A549 (cell line): ENCODE measurements around the gene GRK2. TPM values are rescaled to one million over a fixed set of nuclear protein-coding genes. Genes with fewer than 3 reads are reported as not detected.

Experiments used
- ATAC-seq, 2 experiments: fragments of 200-7000 bp in 1 of 2; fragments of >200 bp in 1 of 2; cut with Nextera tagmentation in 1 of 2; cut with Tn5 transposase in 1 of 2; 3 replicates each; pipeline versions ENCODE4 v1.8.0 to v1.9.1; 2018 to 2020; ENCODE audit warnings: mild to moderate bottlenecking in 1 of 2, moderate library complexity in 1 of 2
- CTCF ChIA-PET: fragments of 300-600 bp; sonication (Branson Sonifier 250); formaldehyde crosslinking; extraction: SDS; loops from one replicate; lab custom pipeline; 2021; ENCODE audit warnings: antibody characterized with exemption, inconsistent platforms; lab: Yijun Ruan, JAX
- POLR2A ChIA-PET: fragments of 350-600 bp; formaldehyde crosslinking; extraction: SDS; loops from one replicate; lab custom pipeline; 2021; ENCODE audit warnings: antibody characterized with exemption, inconsistent platforms; lab: Yijun Ruan, JAX
- DNase-seq, 2 experiments: peaks; one replicate each; pipeline versions ENCODE4 v3.0.0 to v3.0.0-alpha.2; 2011 to 2016; ENCODE audit warnings: low read depth in 1 of 2, low spot score in 1 of 2
- FAIRE-seq: peaks from 2 replicates; lab custom pipeline; 2011; peaks lifted over from hg19 to GRCh38; lab: Jason Lieb, UNC
- H3K27ac ChIP-seq, 2 experiments: fragments of >200 bp; sonication (Bioruptor Twin); formaldehyde crosslinking; 3 replicates each; pipeline ENCODE4 v1.5.1; 2016 to 2017
- H3K4me1 ChIP-seq: fragments of >200 bp; sonication (Bioruptor Twin); formaldehyde crosslinking; 3 replicates; pipeline ENCODE4 v1.6.1; 2016
- H3K4me2 ChIP-seq: fragments of >200 bp; sonication (Bioruptor Twin); formaldehyde crosslinking; 3 replicates; pipeline ENCODE4 v1.6.1; 2016
- H3K4me3 ChIP-seq: fragments of >200 bp; sonication (Bioruptor Twin); formaldehyde crosslinking; 3 replicates; pipeline ENCODE4 v1.5.1; 2016
- H3K9me3 ChIP-seq: fragments of >200 bp; sonication (Bioruptor Twin); formaldehyde crosslinking; 3 replicates; pipeline ENCODE4 v1.6.1; 2016
- BCL3 ChIP-seq: fragments of >200 bp; sonication (Bioruptor Twin); formaldehyde crosslinking; IDR thresholded peaks from 3 replicates; pipeline ENCODE4 v1.6.1; 2016
- BHLHE40 ChIP-seq: IDR thresholded peaks from 2 replicates; pipeline ENCODE4 v1.6.1; 2012; ENCODE audit warnings: low read depth, low read length, inconsistent platforms
- CBX8 ChIP-seq: fragments of 200-600 bp; sonication (generic); IDR thresholded peaks from 2 replicates; pipeline ENCODE4 v1.6.1; 2016
- CEBPB ChIP-seq, 2 experiments: fragments of >200 bp in 1 of 2; sonication (Bioruptor Twin) in 1 of 2; formaldehyde crosslinking in 1 of 2; IDR thresholded peaks; 2 replicates each; pipeline ENCODE4 v1.6.1; 2012 to 2016
- CHD2 ChIP-seq: fragments of 150-350 bp; IDR thresholded peaks from 2 replicates; pipeline ENCODE4 v1.6.1; 2014; ENCODE audit warnings: low read length; ENCODE audit not compliant: partially characterized antibody
- CHD4 ChIP-seq: fragments of 200-600 bp; sonication (generic); IDR thresholded peaks from 2 replicates; pipeline ENCODE4 v1.6.1; 2016; ENCODE audit warnings: antibody characterized with exemption, mild to moderate bottlenecking, borderline replicate concordance
- CTCF ChIP-seq: fragments of >200 bp; sonication (Bioruptor Twin); formaldehyde crosslinking; IDR thresholded peaks from 3 replicates; pipeline ENCODE4 v1.5.1; 2016
- E2F6 ChIP-seq: IDR thresholded peaks from 2 replicates; pipeline ENCODE4 v1.6.1; 2012; ENCODE audit warnings: low read depth, borderline replicate concordance
- FOSB ChIP-seq: fragments of 250-450 bp; sonication (Bioruptor Pico); IDR thresholded peaks from 2 replicates; pipeline ENCODE4 v1.5.0; 2020; ENCODE audit warnings: mild to moderate bottlenecking, moderate library complexity
- FOXS1 ChIP-seq: fragments of 250-450 bp; sonication (Bioruptor Pico); IDR thresholded peaks from 2 replicates; pipeline ENCODE4 v1.5.0; 2020; ENCODE audit warnings: mild to moderate bottlenecking, moderate library complexity
- GATA3 ChIP-seq: IDR thresholded peaks from 2 replicates; pipeline ENCODE4 v1.6.1; 2012; ENCODE audit warnings: borderline replicate concordance
- HMGXB4 ChIP-seq: fragments of 250-450 bp; sonication (Bioruptor Pico); IDR thresholded peaks from 2 replicates; pipeline ENCODE4 v1.5.0; 2021; ENCODE audit warnings: mild to moderate bottlenecking, moderate library complexity, borderline replicate concordance
- KDM1A ChIP-seq: fragments of 200-600 bp; sonication (generic); IDR thresholded peaks from 2 replicates; pipeline ENCODE4 v1.6.1; 2016; ENCODE audit warnings: low read depth, mild to moderate bottlenecking
- KDM5A ChIP-seq: fragments of 200-600 bp; sonication (generic); IDR thresholded peaks from 2 replicates; pipeline ENCODE4 v1.6.1; 2016; ENCODE audit warnings: antibody characterized with exemption, mild to moderate bottlenecking
- MYC ChIP-seq: IDR thresholded peaks from 2 replicates; pipeline ENCODE4 v1.6.1; 2012; ENCODE audit warnings: mild to moderate bottlenecking, inconsistent platforms, low read length, improper control_type of control experiment, borderline replicate concordance
- NPAS2 ChIP-seq: fragments of 250-450 bp; sonication (Bioruptor Pico); IDR thresholded peaks from 2 replicates; pipeline ENCODE4 v1.8.0; 2022; ENCODE audit warnings: mild to moderate bottlenecking, moderate library complexity, borderline replicate concordance
- PHF8 ChIP-seq: fragments of 200-600 bp; sonication (generic); IDR thresholded peaks from 2 replicates; pipeline ENCODE4 v1.6.1; 2016; ENCODE audit warnings: low read depth, mild to moderate bottlenecking, antibody characterized with exemption, moderate library complexity, borderline replicate concordance
- POLR2AphosphoS2 ChIP-seq: conservative IDR thresholded peaks from 2 replicates; pipeline ENCODE4 v1.6.1; 2012; ENCODE audit warnings: low read length, improper control_type of control experiment, inconsistent platforms
- RCOR1 ChIP-seq: fragments of 150-350 bp; IDR thresholded peaks from 2 replicates; pipeline ENCODE4 v1.6.1; 2014; ENCODE audit warnings: antibody characterized with exemption, low read length, low read depth
- REST ChIP-seq: fragments of 200-600 bp; sonication (generic); IDR thresholded peaks from 2 replicates; pipeline ENCODE4 v1.6.1; 2016; ENCODE audit warnings: antibody characterized with exemption, mild to moderate bottlenecking, moderate library complexity
- TFCP2L1 ChIP-seq: fragments of 250-450 bp; sonication (Bioruptor Pico); IDR thresholded peaks from 2 replicates; pipeline ENCODE4 v1.5.0; 2021; ENCODE audit warnings: mild to moderate bottlenecking
- ZC3H11A ChIP-seq: fragments of 450-650 bp; IDR thresholded peaks from 2 replicates; pipeline ENCODE4 v1.6.1; 2014; ENCODE audit warnings: antibody characterized with exemption, mild to moderate bottlenecking
- ZNF302 ChIP-seq: fragments of 250-450 bp; sonication (Bioruptor Pico); IDR thresholded peaks from 2 replicates; pipeline ENCODE4 v1.9.0; 2021; ENCODE audit warnings: inconsistent platforms, mild to moderate bottlenecking, moderate library complexity
- WGBS: methylation state at CpG from one replicate; pipeline ENCODE4 v1.1.6; 2017; ENCODE audit errors: missing lambda C conversion rate; 5-methylcytosine and 5-hydroxymethylcytosine counted together
- polyA minus RNA-seq: library from RNA; depleted of rRNA, polyadenylated mRNA; stranded (reverse); fragments of >200 nt; gene quantifications from 2 replicates; pipeline ENCODE4 v1.2.3, GENCODE V29; 2011; rRNA and poly(A)+ RNA removed
- polyA plus RNA-seq, 4 experiments: library from polyadenylated mRNA; depleted of rRNA in 3 of 4; stranded (reverse); fragments of >200 nt; fragmentation: RNase III in 1 of 4; extraction: RNeasy Plus Mini Kit Qiagen cat#74134 plus additional on column Dnase treatment in 1 of 4; gene quantifications; 2 replicates in 3 of 4; 3 replicates in 1 of 4; pipeline ENCODE4 v1.2.3, GENCODE V29; 2011 to 2017

The GRK2 gene
- polyA plus RNA-seq (2011; rRNA removed): 20.1 and 20.5 TPM in 2 replicates
- polyA plus RNA-seq (2012; cell fraction: cytosol; rRNA removed): 45.9 and 64.0 TPM in 2 replicates
- polyA plus RNA-seq (2012; cell fraction: nucleus; rRNA removed): 135 and 175 TPM in 2 replicates
- 27.0 to 29.7 TPM (median 29.5 TPM) in 3 replicates for polyA plus RNA-seq (2017; fragmentation: RNase III; extraction: RNeasy Plus Mini Kit Qiagen cat#74134 plus additional on column Dnase treatment)
- polyA minus RNA-seq: 64.2 and 65.8 TPM in 2 replicates

GRCh38 chr11:67266449-67267187 lies at the start of gene GRK2:
Gene GRK2 (plus strand): TSS chr11:67266473. CDS start chr11:67266700, 227 bp downstream.
- FAIRE-seq (no peak), ATAC-seq (peak; percentile 15 to 52; a peak in 5 of 6 replicates), DNase-seq (peak; percentile 44 to 60)
- TF ChIP-seq FOXS1 (CRISPR knock-in tag) (no peak), BHLHE40 (no peak), CEBPB (IDR thresholded peaks at IDR 0.05) (no peak), HMGXB4 (no peak), CBX8 (no peak), TFCP2L1 (CRISPR knock-in tag) (no peak), RCOR1 (no peak), FOSB (CRISPR knock-in tag) (no peak), GATA3 (no peak), PHF8 (no peak)
- WGBS: 3% methylated on average over 7 of the region's 103 CpGs
- peak within 1 kb of the TSS; percentile 92 to 100 for H3K27ac ChIP-seq
- H3K4me1 ChIP-seq: peaks cover 40% of the 10 kb centered on the region
- POLR2A ChIA-PET: interaction anchor here (0.5 to 1.4 kb wide), 5 partner anchors 20 to 185 kb away, joined by 3 to 11 read pairs (median 4); no protein-coding TSS in a partner anchor
- CTCF ChIA-PET: interaction anchor here (0.5 to 2.6 kb wide), 15 partner anchors 11 to 186 kb away, joined by 3 to 26 read pairs (median 4); partner anchors contain the start of genes ANKRD13D and SSH3
- peak within 1 kb of the TSS; percentile 91 for H3K4me2 ChIP-seq
- no peaks in the 10 kb centered on the region for H3K9me3 ChIP-seq
- peak within 1 kb of the TSS; percentile 89 for H3K4me3 ChIP-seq

- H3K4me2 ChIP-seq: no peak overlapping the region
- no peaks in the 10 kb centered on the region for H3K9me3 ChIP-seq
- H3K27ac ChIP-seq: no peak overlapping the region
- no peak overlapping the region for H3K4me3 ChIP-seq
- no peaks in the 10 kb centered on the region for H3K4me1 ChIP-seq
- ChIA-PET POLR2A (no interaction called here), CTCF (interaction anchor here (0.6 to 1.3 kb wide), 4 partner anchors 23 to 163 kb away, joined by 3 read pairs; no protein-coding TSS in a partner anchor)
- DNase-seq (no peak), ATAC-seq (no peak), FAIRE-seq (no peak)
- 85% methylated on average over 8 of the region's 8 CpGs for WGBS
- no peak for TF ChIP-seq CHD4
- TF ChIP-seq FOXS1 (CRISPR knock-in tag): no peak
- no peak for TF ChIP-seq CBX8
- TF ChIP-seq POLR2AphosphoS2: no peak
- TF ChIP-seq CHD2: no peak
- TF ChIP-seq E2F6: no peak
- TF ChIP-seq ZNF302 (CRISPR knock-in tag): no peak
- TF ChIP-seq ZC3H11A: no peak
- TF ChIP-seq BCL3: no peak
- TF ChIP-seq CTCF: no peak
- TF ChIP-seq KDM1A: no peak
- TF ChIP-seq FOSB (CRISPR knock-in tag): no peak
- TF ChIP-seq NPAS2 (CRISPR knock-in tag): no peak
- TF ChIP-seq MYC: no peak
- no peak for TF ChIP-seq KDM5A
- no peak for TF ChIP-seq REST
Measured at GRCh38 chr11:67227726-67228125, 38.5 kb upstream of the GRK2 start.
